ENCODE results near the gene ZRANB3. TPM values are rescaled to one million over a fixed set of nuclear protein-coding genes. Genes with fewer than 3 reads are reported as not detected.

ZRANB3 gene
- total RNA-seq, 1 experiment from 2014 or later, result 15.9 TPM

DNA sequence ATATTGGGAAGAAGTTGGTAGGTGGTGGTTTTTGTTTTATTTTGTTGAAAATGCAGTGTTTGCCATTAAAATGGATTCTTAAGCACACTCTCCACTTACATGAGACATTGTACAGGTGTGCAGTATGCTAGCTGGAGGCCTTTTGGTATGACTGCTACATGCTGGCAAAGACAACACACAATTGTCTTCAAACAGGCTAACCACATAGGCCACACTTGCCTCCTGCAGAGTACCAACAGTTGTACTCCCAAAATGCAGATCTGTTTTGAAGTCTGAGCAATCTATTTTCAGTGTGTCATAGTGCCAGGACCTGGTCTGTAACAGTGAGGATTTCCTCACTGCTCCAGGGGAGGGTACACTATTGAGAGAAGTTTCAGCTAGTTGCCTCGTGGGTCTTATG, 213.6 kb downstream of the ZRANB3 start:
- Mint-ChIP-seq H3K9me3 (no peaks in the 10 kb centered on the region), H3K36me3 (no peaks in the 10 kb centered on the region), H3K4me3 (no peak overlapping the region), H3K4me1 (no peaks in the 10 kb centered on the region), H3K27ac (no peak overlapping the region), H3K27me3 (ENCODE audit: low read depth) (no peaks in the 10 kb centered on the region)
- DNase-seq (ENCODE audit: low spot score), result no peak
- ChIA-PET CTCF (no interaction called here), POLR2A (no interaction called here)
- no peak for ATAC-seq
- no peak for TF ChIP-seq ARID4B (CRISPR knock-in tag; IDR thresholded peaks at IDR 0.05; ENCODE audit: borderline replicate concordance)
- no peak for TF ChIP-seq ATF3 (CRISPR knock-in tag; conservative IDR thresholded peaks at IDR 0.05)
- no peak for TF ChIP-seq SP1 (CRISPR knock-in tag; conservative IDR thresholded peaks at IDR 0.05)
- TF ChIP-seq OVOL2 (CRISPR knock-in tag; IDR thresholded peaks at IDR 0.05; ENCODE audit: borderline replicate concordance), result no peak
- no peak for TF ChIP-seq ZNF263 (CRISPR knock-in tag; IDR thresholded peaks at IDR 0.05; ENCODE audit: low read depth)
- no peak for TF ChIP-seq TEAD4 (CRISPR knock-in tag; IDR thresholded peaks at IDR 0.05)
- no peak for TF ChIP-seq CDX4 (CRISPR knock-in tag; IDR thresholded peaks at IDR 0.05; ENCODE audit: borderline replicate concordance)
- TF ChIP-seq ZNF396 (CRISPR knock-in tag; IDR thresholded peaks at IDR 0.05; ENCODE audit: borderline replicate concordance), result no peak
- no peak for TF ChIP-seq NR1H2 (CRISPR knock-in tag; IDR thresholded peaks at IDR 0.05)
- TF ChIP-seq PREB (CRISPR knock-in tag; IDR thresholded peaks at IDR 0.05; ENCODE audit: borderline replicate concordance), result no peak
- TF ChIP-seq ZNF423 (CRISPR knock-in tag; IDR thresholded peaks at IDR 0.05), result no peak
- no peak for TF ChIP-seq HMGA2 (CRISPR knock-in tag; IDR thresholded peaks at IDR 0.05)
- no peak for TF ChIP-seq ELF4 (CRISPR knock-in tag; IDR thresholded peaks at IDR 0.05; ENCODE audit: low read depth)
- no peak for TF ChIP-seq AFF4 (CRISPR knock-in tag; IDR thresholded peaks at IDR 0.05; ENCODE audit: borderline replicate concordance)

- peaks cover 6% of the 10 kb centered on the region for H3K4me1 Mint-ChIP-seq
- no peak for DNase-seq (ENCODE audit: low spot score)
- TF ChIP-seq HMGA2 (CRISPR knock-in tag; IDR thresholded peaks at IDR 0.05), result peak; percentile 100
- no peak for TF ChIP-seq CDX4 (CRISPR knock-in tag; IDR thresholded peaks at IDR 0.05; ENCODE audit: borderline replicate concordance)
- no peak overlapping the region for H3K27ac Mint-ChIP-seq
- POLR2A ChIA-PET, result no interaction called here
- H3K36me3 Mint-ChIP-seq, result peaks cover 7% of the 10 kb centered on the region
- ATAC-seq, result no peak
- H3K9me3 Mint-ChIP-seq, result peaks cover 7% of the 10 kb centered on the region; the same call in 1 of the 2 replicates
- no peak overlapping the region for H3K4me3 Mint-ChIP-seq
- CTCF ChIA-PET, result no interaction called here
- H3K27me3 Mint-ChIP-seq (ENCODE audit: low read depth), result no peaks in the 10 kb centered on the region
Measured at GRCh38 chr2:135311962-135312361, 219.1 kb downstream of the ZRANB3 start.
